B cell (primary cell): ENCODE data around the gene EXD1.
A peak's percentile ranks its signal among the peaks of the same experiment; 100 is the strongest.

Experiments used
- EZH2 ChIP-seq: IDR thresholded peaks from 2 replicates; pipeline ENCODE4 v1.6.1; 2012; ENCODE audit warnings: borderline replicate concordance, low read depth, mild to moderate bottlenecking, moderate library complexity, low read length; ENCODE audit not compliant: insufficient read depth, poor library complexity, severe bottlenecking
- TF ChIP-seq, protein P1 (sequence below): fragments of 200-600 bp; IDR thresholded peaks from one replicate; pipeline ENCODE4 v1.8.0; 2022; ENCODE audit warnings: antibody characterized with exemption, mild to moderate bottlenecking

DNA sequence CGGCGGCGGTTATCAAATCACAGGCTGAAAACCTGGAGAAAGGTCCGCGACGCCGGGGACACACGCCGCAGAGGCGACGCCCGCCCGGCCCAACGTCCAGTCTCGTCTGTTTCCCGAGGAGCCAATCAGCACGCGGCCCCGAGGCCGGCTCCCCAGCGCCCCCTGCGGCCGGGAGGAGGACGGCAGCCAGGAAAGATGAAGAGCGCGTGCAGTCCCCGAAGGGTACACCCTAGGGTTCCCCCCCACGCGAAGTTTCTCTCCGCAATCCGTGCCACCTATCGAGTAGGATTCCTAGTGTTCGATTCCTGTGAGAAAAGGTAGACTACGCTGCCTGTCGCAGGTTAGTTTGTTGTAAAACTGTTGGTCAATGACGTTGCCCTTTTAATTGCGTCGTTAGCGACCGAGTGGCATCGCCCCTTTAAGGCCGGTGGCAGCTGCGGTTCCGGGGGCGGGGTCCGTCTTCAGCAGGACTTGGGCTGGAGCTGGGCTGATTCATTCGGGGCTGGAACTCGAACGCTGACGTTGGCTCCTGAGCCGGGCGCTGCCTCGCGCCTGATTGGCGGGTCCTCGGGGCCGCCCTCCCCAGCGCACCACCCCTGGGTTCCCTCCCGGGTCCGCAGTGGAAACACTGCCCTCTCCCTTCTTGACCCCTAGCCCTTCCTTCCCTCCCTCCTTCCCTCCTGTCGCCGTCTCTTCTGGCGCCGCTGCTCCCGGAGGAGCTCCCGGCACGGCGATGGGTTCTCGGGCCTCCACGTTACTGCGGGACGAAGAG is at the start of gene EXD1, which contains the start of gene CHP1:
- TF ChIP-seq, protein P1, sequence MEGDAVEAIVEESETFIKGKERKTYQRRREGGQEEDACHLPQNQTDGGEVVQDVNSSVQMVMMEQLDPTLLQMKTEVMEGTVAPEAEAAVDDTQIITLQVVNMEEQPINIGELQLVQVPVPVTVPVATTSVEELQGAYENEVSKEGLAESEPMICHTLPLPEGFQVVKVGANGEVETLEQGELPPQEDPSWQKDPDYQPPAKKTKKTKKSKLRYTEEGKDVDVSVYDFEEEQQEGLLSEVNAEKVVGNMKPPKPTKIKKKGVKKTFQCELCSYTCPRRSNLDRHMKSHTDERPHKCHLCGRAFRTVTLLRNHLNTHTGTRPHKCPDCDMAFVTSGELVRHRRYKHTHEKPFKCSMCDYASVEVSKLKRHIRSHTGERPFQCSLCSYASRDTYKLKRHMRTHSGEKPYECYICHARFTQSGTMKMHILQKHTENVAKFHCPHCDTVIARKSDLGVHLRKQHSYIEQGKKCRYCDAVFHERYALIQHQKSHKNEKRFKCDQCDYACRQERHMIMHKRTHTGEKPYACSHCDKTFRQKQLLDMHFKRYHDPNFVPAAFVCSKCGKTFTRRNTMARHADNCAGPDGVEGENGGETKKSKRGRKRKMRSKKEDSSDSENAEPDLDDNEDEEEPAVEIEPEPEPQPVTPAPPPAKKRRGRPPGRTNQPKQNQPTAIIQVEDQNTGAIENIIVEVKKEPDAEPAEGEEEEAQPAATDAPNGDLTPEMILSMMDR = peak; percentile 95
- TF ChIP-seq EZH2 = no peak
